DMS153 treated with DMSO at 0.1 percent for 48 hours (cell line): Measurements from ENCODE around the gene LY9.

Experiments used
- DNase-seq: peaks from one replicate; lab custom pipeline; 2025; ENCODE audit not compliant: unreplicated experiment; lab: John Stamatoyannopoulos, UW

LY9 gene

GRCh38 chr1:160800645-160801408 lies 4.9 kb downstream of the LY9 start:
- DNase-seq, result no peak

GRCh38 chr1:160801836-160802580 lies 6.0 kb downstream of the LY9 start:
- no peak for DNase-seq

GRCh38 chr1:160806109-160806665 lies 10.2 kb downstream of the LY9 start:
- no peak for DNase-seq

- DNase-seq, result no peak
Measured at GRCh38 chr1:160806784-160807183, 10.8 kb downstream of the LY9 start.

- no peak for DNase-seq
Measured at GRCh38 chr1:160807247-160807646, 11.3 kb downstream of the LY9 start.

GRCh38 chr1:160807738-160808137 lies 11.8 kb downstream of the LY9 start:
- DNase-seq, result no peak

- no peak for DNase-seq
Measured at GRCh38 chr1:160808289-160808688, 12.3 kb downstream of the LY9 start.

GRCh38 chr1:160810486-160810885 lies 14.5 kb downstream of the LY9 start:
- no peak for DNase-seq

GRCh38 chr1:160811147-160811546 lies 15.2 kb downstream of the LY9 start:
- DNase-seq, result no peak

- DNase-seq, result no peak
Measured at GRCh38 chr1:160813215-160813614, 17.2 kb downstream of the LY9 start.

GRCh38 chr1:160814316-160814715 lies 18.3 kb downstream of the LY9 start:
- DNase-seq, result no peak

GRCh38 chr1:160814856-160815255 lies 18.9 kb downstream of the LY9 start:
- DNase-seq, result no peak

GRCh38 chr1:160818207-160818937 lies 22.4 kb downstream of the LY9 start:
- no peak for DNase-seq

- no peak for DNase-seq
Measured at GRCh38 chr1:160819186-160819585, 23.2 kb downstream of the LY9 start.

GRCh38 chr1:160821627-160822026 lies 25.7 kb downstream of the LY9 start:
- no peak for DNase-seq

- DNase-seq, result no peak
Measured at GRCh38 chr1:160823296-160823695, 27.3 kb downstream of the LY9 start.

GRCh38 chr1:160826546-160826945 lies 30.6 kb downstream of the LY9 start:
- no peak for DNase-seq

- DNase-seq, result no peak
Measured at GRCh38 chr1:160827418-160827817, 31.4 kb downstream of the LY9 start.

GRCh38 chr1:160829766-160830165 lies 33.8 kb downstream of the LY9 start:
- peak; percentile 15 for DNase-seq

GRCh38 chr1:160830321-160831153 lies 34.6 kb downstream of the LY9 start:
- peak; percentile 60 for DNase-seq
